ENCODE measurements around the gene LPP.

DNA sequence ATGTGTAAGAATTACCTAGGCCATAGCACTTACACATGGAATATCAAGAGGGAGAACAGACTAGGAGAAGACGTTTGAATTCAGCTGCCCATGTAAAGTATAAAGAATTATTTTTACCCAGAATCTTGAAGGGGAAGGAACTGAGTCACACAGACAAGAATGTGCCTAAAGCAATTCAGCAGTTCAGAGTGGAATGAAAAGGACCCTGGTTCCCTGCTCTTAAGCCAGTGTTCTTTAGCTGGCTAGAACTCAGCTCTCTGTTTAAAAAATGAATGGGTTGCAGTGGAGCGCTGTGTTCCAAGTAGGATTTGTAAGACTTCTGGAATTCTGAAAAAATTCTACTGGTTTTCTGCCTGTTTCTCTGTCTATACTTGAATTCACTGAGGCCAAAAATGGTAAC is 440.2 kb downstream of the LPP start:
- TF ChIP-seq POLR2A (IDR thresholded peaks at IDR 0.05; ENCODE audit: low read depth, low read length) (no peak), SPI1 (IDR thresholded peaks at IDR 0.05; ENCODE audit: low read depth, low read length) (no peak), TAF1 (IDR thresholded peaks at IDR 0.05; ENCODE audit: low read depth, low read length) (no peak), POLR2AphosphoS5 (IDR thresholded peaks at IDR 0.05; ENCODE audit: low read depth, low read length) (no peak), POU2F2 (IDR thresholded peaks at IDR 0.05; ENCODE audit: low read depth, low read length) (no peak), PAX5 (IDR thresholded peaks at IDR 0.05; ENCODE audit: insufficient read depth, low read length, severe bottlenecking) (no peak)

All from GM12891 (cell line).